Measurements from ENCODE around the gene TRMT2A.

Gene TRMT2A

GRCh38 chr22:20110359-20110985 is 6.6 kb downstream of the TRMT2A start:
- TF ChIP-seq GABPA (IDR thresholded peaks at IDR 0.05; ENCODE audit: low read depth) (no peak), POLR2AphosphoS5 (IDR thresholded peaks at IDR 0.05; ENCODE audit: low read depth) (peak; percentile 5; the same call in 1 of the 2 replicates)
- no peak for DNase-seq (ENCODE audit: low read depth in 1 of 2, low spot score in 1 of 2)
- no peak overlapping the region for H3K27ac ChIP-seq (replicated peaks)
- H3K4me3 ChIP-seq (replicated peaks; ENCODE audit: insufficient read depth, low read length), result no peak overlapping the region
- no peaks in the 10 kb centered on the region for H3K27me3 ChIP-seq (ENCODE audit: insufficient read depth, poor library complexity, severe bottlenecking)

- Histone ChIP-seq H3K4me3 (replicated peaks; ENCODE audit: insufficient read depth, low read length) (no peak overlapping the region), H3K27ac (replicated peaks) (no peak overlapping the region), H3K27me3 (ENCODE audit: insufficient read depth, poor library complexity, severe bottlenecking) (no peaks in the 10 kb centered on the region)
- TF ChIP-seq SPI1 (IDR thresholded peaks at IDR 0.05; ENCODE audit: borderline replicate concordance, low read depth) (no peak), POLR2AphosphoS5 (IDR thresholded peaks at IDR 0.05; ENCODE audit: low read depth) (peak; percentile 80)
- DNase-seq (ENCODE audit: low read depth in 1 of 2, low spot score in 1 of 2), result no peak
Measured at GRCh38 chr22:20109411-20110358, 7.3 kb downstream of the TRMT2A start.

- no peak for TF ChIP-seq CTCF (IDR thresholded peaks at IDR 0.05; ENCODE audit: insufficient read depth, low read length)
- no peak; the same call in 1 of the 2 replicates for TF ChIP-seq POLR2AphosphoS5 (IDR thresholded peaks at IDR 0.05; ENCODE audit: low read depth)
- no peak for TF ChIP-seq REST (IDR thresholded peaks at IDR 0.05; ENCODE audit: insufficient replicate concordance, low read depth)
- no peaks in the 10 kb centered on the region for H3K27me3 ChIP-seq (ENCODE audit: insufficient read depth, poor library complexity, severe bottlenecking)
- H3K4me3 ChIP-seq (replicated peaks; ENCODE audit: insufficient read depth, low read length), result no peak overlapping the region
- no peak for DNase-seq (ENCODE audit: low read depth in 1 of 2, low spot score in 1 of 2)
- H3K27ac ChIP-seq (replicated peaks), result no peak overlapping the region
Measured at GRCh38 chr22:20108757-20109230, 8.2 kb downstream of the TRMT2A start.

- no peak for DNase-seq (ENCODE audit: low read depth in 1 of 2, low spot score in 1 of 2)
- Histone ChIP-seq H3K27me3 (ENCODE audit: insufficient read depth, poor library complexity, severe bottlenecking) (no peaks in the 10 kb centered on the region), H3K27ac (replicated peaks) (no peak overlapping the region), H3K4me3 (replicated peaks; ENCODE audit: insufficient read depth, low read length) (no peak overlapping the region)
- TF ChIP-seq REST (IDR thresholded peaks at IDR 0.05; ENCODE audit: insufficient replicate concordance, low read depth) (no peak), SPI1 (IDR thresholded peaks at IDR 0.05; ENCODE audit: borderline replicate concordance, low read depth) (no peak), POLR2AphosphoS5 (IDR thresholded peaks at IDR 0.05; ENCODE audit: low read depth) (peak; percentile 34; the same call in 1 of the 2 replicates)
Measured at GRCh38 chr22:20107951-20108756, 8.9 kb downstream of the TRMT2A start.
